Body of pancreas (tissue), 4 donors: ENCODE data around the gene CLPTM1L.

ENCODE experiments used
- CTCF ChIP-seq, 7 experiments: fragments of 450-650 bp in 4 of 7; fragments of 200-600 bp in 3 of 7; sonication (generic) in 3 of 7; IDR thresholded peaks; one replicate each; pipeline ENCODE4 v1.5.1; 2016 to 2019; ENCODE audit warnings: antibody characterized with exemption in 7 of 7
- POLR2A ChIP-seq, 3 donors: fragments of 450-650 bp; IDR thresholded peaks; one replicate each; pipeline ENCODE4 v1.6.1; 2016; ENCODE audit warnings: antibody characterized with exemption in 3 of 3, mild to moderate bottlenecking in 2 of 3

DNA sequence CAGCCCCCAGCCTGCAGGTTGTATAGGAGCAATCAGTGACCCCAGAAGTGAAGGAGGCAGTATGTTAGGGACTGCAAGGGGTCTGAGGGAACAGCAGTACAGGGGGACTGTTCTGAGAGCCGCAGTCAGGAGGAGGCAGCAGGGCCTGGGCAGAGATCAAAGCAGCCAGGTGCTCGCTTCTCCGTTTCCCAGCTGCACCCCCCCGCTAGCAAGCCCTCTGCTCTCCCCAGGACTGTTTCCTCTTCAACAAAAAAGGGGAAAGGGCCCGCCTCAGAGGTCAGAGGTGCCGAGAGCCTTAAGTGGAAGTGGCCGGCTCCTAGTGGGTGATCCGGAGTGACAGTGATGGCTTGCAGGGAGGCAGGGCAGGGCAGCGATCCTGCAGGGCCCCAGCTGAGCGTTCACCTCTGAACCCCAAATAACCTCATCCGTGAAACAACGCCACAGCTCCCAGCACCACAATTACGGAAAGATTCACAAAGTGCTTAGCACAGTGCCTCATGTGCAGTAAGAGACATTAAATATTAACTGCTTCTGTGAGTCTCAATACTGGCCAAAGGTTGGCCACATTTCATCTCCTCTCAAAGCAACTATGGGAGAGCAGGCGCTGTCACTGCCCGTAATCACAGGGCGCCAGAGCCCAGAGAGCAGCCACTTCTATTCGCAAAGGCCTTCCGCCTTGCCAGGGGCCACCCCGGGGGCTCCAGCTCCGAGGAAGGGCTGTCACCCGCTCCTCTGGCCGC is 8.0 kb downstream of the CLPTM1L start:
- no peak for TF ChIP-seq CTCF (IDR thresholded peaks at IDR 0.05)
- TF ChIP-seq POLR2A (IDR thresholded peaks at IDR 0.05): no peak
